Effector memory CD4-positive, alpha-beta T cell (primary cell): ENCODE results near the gene RNF182.

Source experiments
- DNase-seq, 3 donors: peaks; one replicate each; pipeline ENCODE4 v3.0.0-alpha.2; 2020
- H3K27ac ChIP-seq: 2 replicates; pipeline ENCODE4 v1.7.0; 2013; ENCODE audit warnings: mild to moderate bottlenecking, low read length, moderate library complexity; ENCODE audit not compliant: insufficient read depth, poor library complexity, severe bottlenecking
- H3K27me3 ChIP-seq: replicated peaks from 2 replicates; pipeline ENCODE4 v1.7.0; 2013; ENCODE audit warnings: mild to moderate bottlenecking, low read length; ENCODE audit not compliant: insufficient read depth, control insufficient read depth, poor library complexity, severe bottlenecking
- H3K36me3 ChIP-seq: 2 replicates; pipeline ENCODE4 v1.7.0; 2013; ENCODE audit warnings: mild to moderate bottlenecking, low read length, moderate library complexity; ENCODE audit not compliant: control insufficient read depth, insufficient read depth
- H3K4me1 ChIP-seq: 2 replicates; pipeline ENCODE4 v1.7.0; 2013; ENCODE audit warnings: low read length, mild to moderate bottlenecking; ENCODE audit not compliant: control insufficient read depth, insufficient read depth, poor library complexity, severe bottlenecking
- H3K4me3 ChIP-seq: 2 replicates; pipeline ENCODE4 v1.7.0; 2013; ENCODE audit warnings: low read length, low read depth, mild to moderate bottlenecking; ENCODE audit not compliant: insufficient read depth, poor library complexity, severe bottlenecking
- H3K9me3 ChIP-seq: 2 replicates; pipeline ENCODE4 v1.7.0; 2013; ENCODE audit warnings: mild to moderate bottlenecking, low read length, moderate library complexity; ENCODE audit not compliant: control insufficient read depth

RNF182 gene

GRCh38 chr6:13985663-13986325 lies 61.0 kb downstream of the RNF182 start:
- Histone ChIP-seq H3K9me3 (no peaks in the 10 kb centered on the region), H3K4me1 (no peaks in the 10 kb centered on the region), H3K36me3 (no peaks in the 10 kb centered on the region), H3K27me3 (no peaks in the 10 kb centered on the region), H3K27ac (no peak overlapping the region), H3K4me3 (no peak overlapping the region)
- DNase-seq: no peak

DNA sequence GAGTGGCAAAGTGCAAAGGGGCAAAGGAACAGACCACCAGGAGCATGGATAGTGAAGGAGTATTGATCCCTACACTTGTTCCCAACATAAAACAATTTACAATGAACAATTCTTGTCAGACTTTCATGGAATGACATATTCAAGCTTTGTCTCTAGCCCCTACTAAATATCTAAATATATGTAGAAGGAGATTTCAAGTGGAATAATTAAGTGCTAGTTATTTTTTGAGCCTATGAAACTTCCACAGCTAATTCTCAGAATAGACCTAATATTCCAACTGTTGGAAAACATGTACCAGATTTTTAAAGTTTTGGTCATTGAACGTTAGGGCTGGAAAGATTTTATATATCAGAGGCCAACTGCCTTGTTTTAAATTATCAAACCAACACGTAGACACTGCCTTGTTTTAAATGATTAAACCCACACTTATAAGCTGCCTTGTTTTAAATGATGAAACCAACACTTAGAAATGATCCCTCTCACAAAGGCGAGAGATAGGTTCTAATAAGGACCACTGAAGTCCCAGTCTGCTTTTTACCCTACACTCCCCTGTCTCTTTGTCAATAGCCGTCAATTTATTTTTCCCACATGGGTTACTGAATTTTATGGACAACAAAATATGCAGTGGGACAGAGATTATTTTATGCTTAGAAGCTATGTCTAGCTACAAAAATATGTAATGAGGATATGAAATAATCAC lies 62.1 kb downstream of the RNF182 start:
- DNase-seq: no peak
- no peaks in the 10 kb centered on the region for H3K27me3 ChIP-seq
- H3K27ac ChIP-seq: no peak overlapping the region
- no peaks in the 10 kb centered on the region for H3K9me3 ChIP-seq
- H3K4me3 ChIP-seq: no peak overlapping the region
- H3K4me1 ChIP-seq: no peaks in the 10 kb centered on the region
- H3K36me3 ChIP-seq: no peaks in the 10 kb centered on the region

DNA sequence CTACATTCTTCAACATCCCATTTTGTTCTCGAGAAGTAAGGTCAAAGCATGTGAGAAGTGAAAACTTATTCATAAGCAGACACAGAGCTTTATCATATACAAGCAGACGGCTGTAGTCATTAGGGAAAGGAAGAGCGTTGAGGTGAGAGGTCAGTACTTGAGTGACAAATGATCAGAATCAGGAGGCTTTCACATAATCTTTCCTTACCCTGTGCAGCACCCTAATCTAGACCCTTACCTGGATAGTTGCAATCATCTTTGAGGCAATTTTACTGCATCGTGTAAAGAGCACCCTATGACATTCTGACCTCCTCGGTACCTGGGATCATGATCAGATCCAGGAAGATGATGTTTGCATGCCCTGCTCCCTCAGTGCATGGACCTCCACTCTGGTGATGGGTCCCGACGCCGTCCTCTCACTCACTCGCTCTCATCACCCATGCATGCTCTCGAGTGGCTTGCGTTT lies 62.7 kb downstream of the RNF182 start:
- no peaks in the 10 kb centered on the region for H3K9me3 ChIP-seq
- no peaks in the 10 kb centered on the region for H3K27me3 ChIP-seq
- no peak overlapping the region for H3K27ac ChIP-seq
- no peak for DNase-seq
- H3K4me3 ChIP-seq: no peak overlapping the region
- no peaks in the 10 kb centered on the region for H3K4me1 ChIP-seq
- no peaks in the 10 kb centered on the region for H3K36me3 ChIP-seq

DNA sequence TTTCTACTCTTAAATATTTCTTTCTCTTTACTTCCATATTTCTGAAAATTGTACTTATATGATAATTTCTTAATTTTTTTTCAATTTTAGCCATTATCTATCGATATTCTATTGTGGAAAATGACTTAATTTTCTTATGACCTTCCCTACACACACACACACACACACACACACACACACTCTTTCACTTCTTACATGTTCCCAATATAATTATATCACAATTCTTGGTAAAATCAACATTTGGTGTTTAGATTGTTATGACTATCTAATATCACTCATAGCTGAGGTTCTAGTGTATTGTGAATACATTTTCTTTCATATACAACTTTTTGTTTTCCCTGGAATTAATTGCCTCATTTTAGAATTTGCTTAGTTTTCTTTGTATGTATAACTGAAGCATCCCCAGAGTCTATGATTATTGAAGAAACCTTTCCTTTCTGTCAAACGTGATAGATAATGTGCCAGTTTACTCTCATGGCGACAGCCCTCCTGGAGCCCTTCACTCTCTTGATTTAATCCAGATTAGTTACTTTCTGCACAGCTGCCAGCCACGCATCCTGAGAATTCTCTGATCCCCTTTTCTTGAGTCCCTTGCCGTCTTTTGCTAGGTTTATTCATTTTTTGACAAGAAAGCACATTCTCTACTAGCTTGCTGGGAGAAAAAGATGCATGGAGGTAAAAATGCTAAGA lies 63.4 kb downstream of the RNF182 start:
- Histone ChIP-seq H3K27ac (no peak overlapping the region), H3K27me3 (no peaks in the 10 kb centered on the region), H3K4me1 (no peaks in the 10 kb centered on the region), H3K36me3 (no peaks in the 10 kb centered on the region), H3K9me3 (no peaks in the 10 kb centered on the region), H3K4me3 (no peak overlapping the region)
- DNase-seq: no peak

DNA sequence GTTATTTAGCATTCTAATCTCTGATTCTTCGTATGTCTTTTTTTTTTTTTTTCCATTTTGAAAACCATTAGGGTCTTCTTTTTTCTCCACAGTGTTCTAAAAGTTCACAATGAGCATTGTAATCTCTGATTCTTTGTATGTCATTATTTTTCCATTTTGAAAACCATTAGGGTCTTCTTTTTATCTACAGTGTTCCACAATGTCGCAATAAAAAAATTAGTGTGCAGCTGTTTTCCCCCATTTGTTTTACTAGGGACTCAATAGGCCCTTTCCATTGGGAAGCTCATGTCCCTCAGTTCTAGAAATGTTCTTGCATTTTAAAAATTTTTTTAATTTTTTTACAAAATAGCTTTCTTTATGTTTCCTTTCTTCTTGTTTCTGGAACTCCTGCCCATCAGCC lies 64.2 kb downstream of the RNF182 start:
- Histone ChIP-seq H3K4me1 (no peaks in the 10 kb centered on the region), H3K36me3 (no peaks in the 10 kb centered on the region), H3K27me3 (no peaks in the 10 kb centered on the region), H3K9me3 (no peaks in the 10 kb centered on the region), H3K27ac (no peak overlapping the region), H3K4me3 (no peak overlapping the region)
- no peak for DNase-seq

- Histone ChIP-seq H3K9me3 (no peaks in the 10 kb centered on the region), H3K27ac (no peak overlapping the region), H3K27me3 (no peaks in the 10 kb centered on the region), H3K36me3 (no peaks in the 10 kb centered on the region), H3K4me1 (no peaks in the 10 kb centered on the region), H3K4me3 (no peak overlapping the region)
- DNase-seq: no peak
Measured at GRCh38 chr6:13989496-13990144, 64.9 kb downstream of the RNF182 start.

DNA sequence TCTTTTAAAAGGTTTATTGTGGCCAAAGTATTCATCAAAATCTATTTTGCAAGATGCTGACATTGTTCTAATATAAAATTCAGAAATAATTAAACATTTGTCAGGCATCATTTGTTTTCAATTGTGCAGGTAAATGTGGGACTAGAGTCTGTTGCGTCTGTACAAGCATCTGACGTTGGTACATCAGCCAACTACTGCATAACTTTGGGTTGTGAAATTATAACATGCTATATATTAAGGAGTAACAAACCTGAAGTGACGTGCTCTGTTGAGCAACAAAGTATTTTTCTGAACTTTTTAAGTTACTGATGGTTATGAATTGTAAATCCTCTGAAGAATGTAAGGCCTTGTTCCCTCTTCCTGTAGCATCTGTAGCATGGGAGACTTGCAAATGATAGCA lies 66.0 kb downstream of the RNF182 start:
- Histone ChIP-seq H3K4me3 (no peak overlapping the region), H3K36me3 (no peaks in the 10 kb centered on the region), H3K27me3 (peaks cover 3% of the 10 kb centered on the region), H3K9me3 (no peaks in the 10 kb centered on the region), H3K4me1 (no peaks in the 10 kb centered on the region), H3K27ac (no peak overlapping the region)
- no peak for DNase-seq

- Histone ChIP-seq H3K4me1 (no peaks in the 10 kb centered on the region), H3K4me3 (no peak overlapping the region), H3K9me3 (no peaks in the 10 kb centered on the region), H3K27ac (no peak overlapping the region), H3K27me3 (peaks cover 3% of the 10 kb centered on the region), H3K36me3 (no peaks in the 10 kb centered on the region)
- no peak for DNase-seq
Measured at GRCh38 chr6:13991393-13991792, 66.6 kb downstream of the RNF182 start.

DNA sequence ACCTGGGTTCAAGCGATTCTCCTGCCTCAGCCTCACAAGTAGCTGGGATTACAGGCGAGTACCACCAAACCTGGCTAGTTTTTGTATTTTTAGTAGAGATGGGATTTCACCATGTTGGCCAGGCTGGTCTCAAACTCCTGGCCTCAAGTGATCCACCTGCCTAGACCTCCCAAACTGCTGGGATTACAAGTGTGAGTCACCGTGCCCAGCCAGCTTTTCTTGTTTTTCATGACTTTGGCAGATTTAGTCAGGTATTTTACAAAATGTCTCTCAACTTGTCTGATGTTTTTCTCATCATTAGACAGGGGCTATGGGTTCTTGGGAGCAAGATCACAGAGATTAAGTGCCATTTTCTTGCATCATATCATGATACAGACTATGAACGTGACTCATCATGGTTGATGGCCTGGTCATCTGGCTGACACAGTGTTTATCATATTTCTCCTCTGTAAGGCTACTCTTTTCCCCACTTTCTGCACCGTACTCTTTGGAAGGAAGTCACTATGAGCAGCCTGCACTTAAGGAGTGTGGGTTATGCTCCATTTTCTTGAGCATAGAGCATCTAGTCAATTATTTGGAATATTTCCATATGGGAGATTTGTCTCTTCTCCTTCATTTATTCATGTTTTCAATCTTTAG lies 67.8 kb downstream of the RNF182 start:
- Histone ChIP-seq H3K36me3 (no peaks in the 10 kb centered on the region), H3K27ac (no peak overlapping the region), H3K4me1 (no peaks in the 10 kb centered on the region), H3K27me3 (peaks cover 3% of the 10 kb centered on the region), H3K9me3 (no peaks in the 10 kb centered on the region), H3K4me3 (no peak overlapping the region)
- no peak for DNase-seq
